Measurements from ENCODE around the gene MBD3L4. TPM values are rescaled to one million over a fixed set of nuclear protein-coding genes. Genes with fewer than 3 reads are reported as not detected.

Gene MBD3L4
- polyA plus RNA-seq, 1 donor (not counting 4 experiments of a cell fraction or from before 2014, with no cell fraction given), result not detected

GRCh38 chr19:7072541-7072940 is 32.6 kb upstream of the MBD3L4 start:
- H4K20me1 ChIP-seq (ENCODE audit: control insufficient read depth, extremely low read depth, insufficient read depth, low read length), result no peaks in the 10 kb centered on the region
- H3K9me3 ChIP-seq (ENCODE audit: control insufficient read depth, low read depth, low read length), result peaks cover 6% of the 10 kb centered on the region
- peaks cover 22 to 26% of the 10 kb centered on the region in 2 experiments for H3K36me3 ChIP-seq (ENCODE audit: control insufficient read depth in 2 of 2, extremely low read depth in 1 of 2, insufficient read depth in 2 of 2, low read length in 2 of 2)
- TF ChIP-seq, protein P1, sequence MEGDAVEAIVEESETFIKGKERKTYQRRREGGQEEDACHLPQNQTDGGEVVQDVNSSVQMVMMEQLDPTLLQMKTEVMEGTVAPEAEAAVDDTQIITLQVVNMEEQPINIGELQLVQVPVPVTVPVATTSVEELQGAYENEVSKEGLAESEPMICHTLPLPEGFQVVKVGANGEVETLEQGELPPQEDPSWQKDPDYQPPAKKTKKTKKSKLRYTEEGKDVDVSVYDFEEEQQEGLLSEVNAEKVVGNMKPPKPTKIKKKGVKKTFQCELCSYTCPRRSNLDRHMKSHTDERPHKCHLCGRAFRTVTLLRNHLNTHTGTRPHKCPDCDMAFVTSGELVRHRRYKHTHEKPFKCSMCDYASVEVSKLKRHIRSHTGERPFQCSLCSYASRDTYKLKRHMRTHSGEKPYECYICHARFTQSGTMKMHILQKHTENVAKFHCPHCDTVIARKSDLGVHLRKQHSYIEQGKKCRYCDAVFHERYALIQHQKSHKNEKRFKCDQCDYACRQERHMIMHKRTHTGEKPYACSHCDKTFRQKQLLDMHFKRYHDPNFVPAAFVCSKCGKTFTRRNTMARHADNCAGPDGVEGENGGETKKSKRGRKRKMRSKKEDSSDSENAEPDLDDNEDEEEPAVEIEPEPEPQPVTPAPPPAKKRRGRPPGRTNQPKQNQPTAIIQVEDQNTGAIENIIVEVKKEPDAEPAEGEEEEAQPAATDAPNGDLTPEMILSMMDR (optimal IDR thresholded peaks at IDR 0.05 in 1 of 3, IDR thresholded peaks at IDR 0.05 in 1 of 3, conservative IDR thresholded peaks at IDR 0.05 in 1 of 3; ENCODE audit: extremely low read depth in 1 of 3, insufficient read depth in 2 of 3, low read length in 3 of 3), result no peak
- DNase-seq (ENCODE audit: low read depth, low spot score) (no peak), FAIRE-seq (no peak)
- H3K27ac ChIP-seq (ENCODE audit: control insufficient read depth, insufficient read depth, low read length), result no peak overlapping the region
- H3K4me1 ChIP-seq (ENCODE audit: control insufficient read depth, extremely low read depth, insufficient read depth, low read length), result peaks cover 6% of the 10 kb centered on the region
- H3K9ac ChIP-seq (ENCODE audit: control insufficient read depth, extremely low read depth, insufficient read depth, low read length), result no peak overlapping the region
- no peak overlapping the region for H3K4me3 ChIP-seq (ENCODE audit: control insufficient read depth in 2 of 3, extremely low read depth in 1 of 3, insufficient read depth in 2 of 3, low read depth in 1 of 3, low read length in 3 of 3)
- no peak overlapping the region for H2AFZ ChIP-seq (ENCODE audit: control insufficient read depth, low read length)
- dilution Hi-C loops (cut with MboI; ENCODE audit: extremely low pct_ligation_motif_present, low sequenced_read_pairs), result no loop called here
- H3K27me3 ChIP-seq (ENCODE audit: control insufficient read depth, extremely low read depth, insufficient read depth, low read length), result no peaks in the 10 kb centered on the region
- H3K9me1 ChIP-seq (ENCODE audit: control insufficient read depth, extremely low read depth, insufficient read depth, low read length), result no peaks in the 10 kb centered on the region
- peaks cover 11% of the 10 kb centered on the region for H3K79me2 ChIP-seq (ENCODE audit: control insufficient read depth, insufficient read depth, low read length)
- no peak overlapping the region for H3K4me2 ChIP-seq (ENCODE audit: control insufficient read depth, extremely low read depth, insufficient read depth, low read depth, low read length)

- Histone ChIP-seq H3K9me1 (ENCODE audit: control insufficient read depth, extremely low read depth, insufficient read depth, low read length) (no peaks in the 10 kb centered on the region), H4K20me1 (ENCODE audit: control insufficient read depth, extremely low read depth, insufficient read depth, low read length) (no peaks in the 10 kb centered on the region), H3K79me2 (ENCODE audit: control insufficient read depth, insufficient read depth, low read length) (peaks cover 11% of the 10 kb centered on the region), H3K9me3 (ENCODE audit: control insufficient read depth, low read depth, low read length) (no peaks in the 10 kb centered on the region), H3K4me2 (ENCODE audit: control insufficient read depth, extremely low read depth, insufficient read depth, low read depth, low read length) (peak overlapping the region; percentile 82), H3K36me3 (ENCODE audit: control insufficient read depth in 2 of 2, extremely low read depth in 1 of 2, insufficient read depth in 2 of 2, low read length in 2 of 2) (peaks cover 11 to 12% of the 10 kb centered on the region in 2 experiments), H3K4me3 (ENCODE audit: control insufficient read depth in 2 of 3, extremely low read depth in 1 of 3, insufficient read depth in 2 of 3, low read depth in 1 of 3, low read length in 3 of 3) (peak overlapping the region; percentile 63 to 87 (median 86)), H3K4me1 (ENCODE audit: control insufficient read depth, extremely low read depth, insufficient read depth, low read length) (peaks cover 6% of the 10 kb centered on the region), H3K9ac (ENCODE audit: control insufficient read depth, extremely low read depth, insufficient read depth, low read length) (peak overlapping the region; percentile 81), H3K27ac (ENCODE audit: control insufficient read depth, insufficient read depth, low read length) (peak overlapping the region; percentile 62), H3K27me3 (ENCODE audit: control insufficient read depth, extremely low read depth, insufficient read depth, low read length) (no peaks in the 10 kb centered on the region), H2AFZ (ENCODE audit: control insufficient read depth, low read length) (peak overlapping the region; percentile 52)
- dilution Hi-C loops (cut with MboI; ENCODE audit: extremely low pct_ligation_motif_present, low sequenced_read_pairs), result no loop called here
- no peak for TF ChIP-seq EZH2 (IDR thresholded peaks at IDR 0.05; ENCODE audit: low read length)
- TF ChIP-seq, protein P1 (optimal IDR thresholded peaks at IDR 0.05 in 1 of 3, IDR thresholded peaks at IDR 0.05 in 1 of 3, conservative IDR thresholded peaks at IDR 0.05 in 1 of 3; ENCODE audit: extremely low read depth in 1 of 3, insufficient read depth in 2 of 3, low read length in 3 of 3), result no peak
- FAIRE-seq, result no peak
- DNase-seq (ENCODE audit: low read depth, low spot score), result no peak
These were observed 29.9 kb upstream of the MBD3L4 start for GRCh38 chr19:7069904-7070226.

Measured in keratinocyte (primary cell).